Astrocyte of the spinal cord (primary cell): ENCODE measurements around the gene HOXA7.

Experiments used
- DNase-seq: peaks from one replicate; pipeline ENCODE4 v3.0.0; 2011; ENCODE audit warnings: low read depth, low spot score
- H3K4me3 ChIP-seq: 2 replicates; pipeline ENCODE4 v1.5.1; 2011; ENCODE audit warnings: low read depth, mild to moderate bottlenecking, low read length, moderate library complexity
- in situ Hi-C: cut with HindIII; loops from 2 replicates; pipeline ENCODE4 v1.10.0; 2017; ENCODE audit warnings: low sequenced_read_pairs
- TF ChIP-seq, protein P1 (sequence below): IDR thresholded peaks from 2 replicates; pipeline ENCODE4 v1.5.1; 2012; ENCODE audit warnings: low read depth, mild to moderate bottlenecking, low read length, inconsistent platforms

The HOXA7 gene

DNA sequence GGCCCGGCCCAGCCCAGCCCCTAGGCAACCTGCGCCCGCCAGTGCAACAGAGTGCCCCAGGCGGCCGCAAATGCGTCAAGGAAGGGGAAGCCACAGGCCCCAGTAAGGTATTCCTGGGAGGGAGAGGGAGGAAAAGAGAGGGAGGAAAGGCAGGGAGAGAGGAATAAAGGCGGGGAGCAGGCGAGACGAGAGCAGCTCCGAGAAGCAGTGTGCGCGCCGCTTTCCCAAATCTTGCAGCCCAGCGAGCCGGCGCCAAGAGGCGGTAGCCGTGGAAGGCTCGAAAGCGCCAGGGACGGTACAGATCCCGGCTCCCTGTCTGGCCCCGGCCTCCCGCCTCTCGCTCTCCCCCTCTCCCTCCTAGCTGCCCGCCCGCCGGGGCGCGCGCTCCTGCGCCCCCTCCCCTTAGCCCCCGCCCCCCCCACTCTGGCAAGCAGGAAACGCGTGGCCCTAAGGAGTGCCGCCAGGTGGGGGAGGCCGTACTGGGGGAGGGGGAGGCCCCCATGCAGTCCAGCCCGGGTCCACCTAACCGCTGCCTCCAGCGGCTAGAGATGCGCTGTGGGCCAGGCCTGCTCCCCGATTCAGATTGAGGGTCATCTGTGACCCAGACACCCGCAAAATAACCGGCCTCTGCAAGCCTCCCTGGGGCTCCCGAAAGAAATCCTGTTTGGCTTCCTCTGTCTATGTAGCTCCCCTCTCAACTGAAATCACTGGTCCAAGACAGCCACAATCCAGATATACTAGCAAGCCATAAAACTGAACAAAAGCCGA lies 13.4 kb upstream of the HOXA7 start:
- H3K4me3 ChIP-seq = peak overlapping the region; percentile 29
- TF ChIP-seq, protein P1, sequence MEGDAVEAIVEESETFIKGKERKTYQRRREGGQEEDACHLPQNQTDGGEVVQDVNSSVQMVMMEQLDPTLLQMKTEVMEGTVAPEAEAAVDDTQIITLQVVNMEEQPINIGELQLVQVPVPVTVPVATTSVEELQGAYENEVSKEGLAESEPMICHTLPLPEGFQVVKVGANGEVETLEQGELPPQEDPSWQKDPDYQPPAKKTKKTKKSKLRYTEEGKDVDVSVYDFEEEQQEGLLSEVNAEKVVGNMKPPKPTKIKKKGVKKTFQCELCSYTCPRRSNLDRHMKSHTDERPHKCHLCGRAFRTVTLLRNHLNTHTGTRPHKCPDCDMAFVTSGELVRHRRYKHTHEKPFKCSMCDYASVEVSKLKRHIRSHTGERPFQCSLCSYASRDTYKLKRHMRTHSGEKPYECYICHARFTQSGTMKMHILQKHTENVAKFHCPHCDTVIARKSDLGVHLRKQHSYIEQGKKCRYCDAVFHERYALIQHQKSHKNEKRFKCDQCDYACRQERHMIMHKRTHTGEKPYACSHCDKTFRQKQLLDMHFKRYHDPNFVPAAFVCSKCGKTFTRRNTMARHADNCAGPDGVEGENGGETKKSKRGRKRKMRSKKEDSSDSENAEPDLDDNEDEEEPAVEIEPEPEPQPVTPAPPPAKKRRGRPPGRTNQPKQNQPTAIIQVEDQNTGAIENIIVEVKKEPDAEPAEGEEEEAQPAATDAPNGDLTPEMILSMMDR = no peak
- no peak for DNase-seq
- in situ Hi-C loops = loop anchor here (25.0 kb wide), 1 partner anchor 783 kb away; no protein-coding TSS in a partner anchor

DNA sequence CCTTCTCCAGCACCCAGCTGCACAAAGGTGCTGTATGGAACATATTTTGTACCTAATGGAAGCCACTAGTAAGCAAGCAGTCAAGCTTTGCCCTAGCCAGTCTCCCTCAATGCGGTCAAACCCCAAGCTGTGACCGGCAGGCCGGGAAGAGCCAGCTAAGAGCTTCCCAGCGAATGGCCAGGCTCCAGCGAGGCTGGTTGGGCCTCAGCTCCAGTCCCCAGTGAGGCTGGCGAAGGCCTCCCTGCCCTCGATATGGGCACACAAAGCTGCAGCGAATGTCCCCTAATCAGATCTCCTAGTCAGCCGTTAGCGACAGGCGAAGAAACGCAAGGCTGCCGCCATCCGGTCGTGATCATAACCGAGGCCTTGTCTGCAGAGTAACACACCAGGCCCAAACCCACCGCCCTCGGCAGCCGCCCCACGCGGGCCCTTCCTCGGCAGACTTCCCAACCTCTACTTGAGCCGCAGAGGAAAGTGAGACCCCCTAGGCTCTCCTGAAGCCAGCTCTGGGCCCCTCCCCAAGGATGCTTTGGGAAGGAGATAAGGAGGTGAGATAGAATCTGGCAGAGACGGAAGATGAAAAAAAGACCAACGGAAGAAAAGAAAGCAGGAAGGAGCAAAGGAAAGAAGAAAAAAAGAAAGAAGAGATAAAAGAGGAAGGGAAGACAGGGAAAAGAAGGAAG lies 11.9 kb upstream of the HOXA7 start:
- no peak for DNase-seq
- H3K4me3 ChIP-seq = peak overlapping the region; percentile 22
- in situ Hi-C loops = loop anchor here (25.0 kb wide), 1 partner anchor 781 kb away; no protein-coding TSS in a partner anchor
- TF ChIP-seq, protein P1 = no peak

DNA sequence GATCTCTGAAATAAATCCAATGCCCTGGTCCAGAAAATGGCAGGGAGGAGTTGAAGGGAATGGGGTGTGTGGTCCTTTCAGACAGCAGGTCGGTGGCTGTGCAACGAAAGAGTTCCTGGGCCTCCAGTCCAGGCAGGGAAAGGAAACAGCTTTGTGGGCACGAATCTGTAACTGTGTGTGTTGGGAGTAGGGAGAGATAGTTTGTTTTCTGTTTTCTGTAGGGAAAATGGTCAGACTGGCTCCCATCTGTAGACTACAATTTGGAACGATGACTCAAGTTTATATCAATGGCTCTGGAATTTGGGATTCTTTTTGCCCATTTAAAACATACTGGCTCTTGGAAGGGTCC lies 11.4 kb upstream of the HOXA7 start:
- no peak for DNase-seq
- TF ChIP-seq, protein P1 = no peak
- H3K4me3 ChIP-seq = peak overlapping the region; percentile 22
- in situ Hi-C loops = loop anchor here (25.0 kb wide), 1 partner anchor 781 kb away; no protein-coding TSS in a partner anchor

DNA sequence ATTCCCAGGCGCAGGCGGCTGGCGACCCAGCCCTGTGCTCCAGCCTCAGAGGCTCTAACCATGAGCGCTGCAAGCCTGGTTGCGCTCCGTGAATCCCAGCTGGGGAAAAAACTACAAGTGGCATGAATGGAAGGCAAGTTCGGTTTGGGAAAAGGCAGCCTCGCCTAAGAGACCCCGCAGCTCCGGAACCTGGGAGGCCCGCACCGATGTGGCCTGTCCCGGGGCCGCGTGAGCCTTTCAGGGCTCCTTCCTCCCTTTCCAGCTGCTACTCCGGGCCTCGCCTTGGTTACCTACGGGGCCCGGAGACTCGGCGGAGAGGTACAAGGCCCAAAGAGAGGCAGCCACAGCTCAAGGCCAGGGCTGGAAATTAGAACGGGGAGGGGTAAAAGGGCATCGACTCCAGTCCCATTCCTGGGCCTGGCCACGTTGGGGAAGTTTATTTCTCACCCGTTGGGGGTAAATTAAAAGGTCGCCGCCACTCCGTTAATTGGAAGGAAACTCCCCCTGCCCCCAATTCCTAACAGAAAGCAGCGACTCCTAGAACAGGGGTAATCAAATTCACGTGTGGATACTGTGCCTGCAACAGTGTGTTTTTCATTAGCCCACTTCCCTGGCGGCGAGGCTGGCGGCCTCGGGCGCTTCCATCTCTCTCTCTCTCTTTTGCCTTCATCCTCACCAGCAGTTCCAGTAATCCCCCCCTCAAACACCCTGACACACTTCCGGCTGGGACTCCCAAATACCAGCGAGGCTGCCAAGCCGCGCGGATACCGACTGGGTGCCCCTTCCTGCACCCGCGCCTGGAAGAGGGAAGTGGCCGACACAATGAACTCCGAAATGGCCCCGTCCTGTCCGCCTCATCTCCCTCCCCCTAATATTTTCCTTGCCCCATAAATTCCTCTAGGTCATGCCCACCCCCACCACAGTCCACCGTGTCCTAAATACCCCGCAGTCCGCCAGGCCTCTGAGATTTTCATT lies 10.3 kb upstream of the HOXA7 start:
- TF ChIP-seq, protein P1 = no peak
- in situ Hi-C loops = loop anchor here (25.0 kb wide), 1 partner anchor 780 kb away; no protein-coding TSS in a partner anchor
- H3K4me3 ChIP-seq = no peak overlapping the region
- DNase-seq = no peak

DNA sequence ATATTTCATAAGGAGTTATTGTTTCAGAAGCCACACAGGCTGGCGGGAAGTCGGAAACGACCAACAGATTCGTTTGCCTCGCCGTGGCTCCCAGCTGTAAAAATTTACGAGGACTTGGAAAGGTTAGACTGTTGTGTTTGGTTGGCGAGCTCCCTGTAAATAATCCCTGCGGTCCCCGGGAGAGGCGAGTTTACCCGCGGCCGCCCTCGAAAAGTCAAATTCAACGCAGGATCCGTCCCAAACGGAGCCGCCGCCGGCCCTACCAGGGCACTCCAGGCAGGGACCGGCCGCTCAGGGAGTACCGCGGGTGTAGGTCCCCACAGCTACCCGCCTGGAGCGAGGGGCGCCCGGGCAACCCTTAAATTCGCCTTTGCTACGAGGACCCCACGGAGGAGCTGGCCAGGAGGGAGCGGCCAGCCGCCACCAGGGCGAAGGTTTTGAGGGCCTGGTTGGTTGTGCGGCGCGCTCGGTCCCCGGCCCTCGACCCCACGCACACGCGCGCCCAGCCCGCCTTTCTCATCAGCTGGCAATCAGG lies 9.6 kb upstream of the HOXA7 start:
- no peak for DNase-seq
- peak overlapping the region; percentile 47 for H3K4me3 ChIP-seq
- in situ Hi-C loops = loop anchor here (25.0 kb wide), 1 partner anchor 779 kb away; no protein-coding TSS in a partner anchor
- TF ChIP-seq, protein P1 = no peak
